GM12878 (cell line): ENCODE measurements around the gene C9. TPM values are rescaled to one million over a fixed set of nuclear protein-coding genes. Genes with fewer than 3 reads are reported as not detected.

ENCODE experiments used
- ATAC-seq: fragments of 200-7000 bp; cut with Tn5 transposase; 3 replicates; pipeline ENCODE4 v1.9.1; 2020; ENCODE audit warnings: mild to moderate bottlenecking, moderate library complexity
- BruUV-seq: library from RNA; stranded (reverse); fragments of 400-500 nt; replicated peaks from 2 replicates; lab custom pipeline; 2021; lab: Mats Ljungman, UMichigan
- CTCF ChIA-PET: fragments of 300-600 bp; sonication (Branson Sonifier 250); formaldehyde crosslinking; extraction: SDS; loops from one replicate; lab custom pipeline; 2021; ENCODE audit warnings: inconsistent platforms; lab: Yijun Ruan, JAX
- POLR2A ChIA-PET: fragments of 350-600 bp; formaldehyde crosslinking; extraction: SDS; loops from one replicate; lab custom pipeline; 2021; ENCODE audit warnings: inconsistent platforms; lab: Charles Lee
- RAD21 ChIA-PET: fragments of 300-600 bp; sonication (Branson Sonifier 250); formaldehyde crosslinking; loops from one replicate; lab custom pipeline; 2023; ENCODE audit warnings: antibody characterized with exemption; ENCODE audit not compliant: unreplicated experiment; lab: Charles Lee
- SMC1A ChIA-PET: fragments of 300-600 bp; sonication (Branson Sonifier 250); formaldehyde crosslinking; loops from one replicate; lab custom pipeline; 2023; ENCODE audit not compliant: unreplicated experiment, uncharacterized antibody; lab: Charles Lee
- DNase-seq: peaks from one replicate; pipeline ENCODE4 v3.0.0-alpha.2; 2011; ENCODE audit warnings: low read depth, low spot score
- FAIRE-seq: peaks from 3 replicates; lab custom pipeline; 2011; peaks lifted over from hg19 to GRCh38; lab: Jason Lieb, UNC
- H2AFZ ChIP-seq: 2 replicates; pipeline ENCODE4 v1.6.0; 2011; ENCODE audit warnings: low read depth, low read length, control low read depth; ENCODE audit not compliant: control insufficient read depth
- H3K27ac ChIP-seq: 2 replicates; pipeline ENCODE4 v1.5.1; 2011; ENCODE audit warnings: control low read depth; ENCODE audit not compliant: control insufficient read depth, insufficient read depth
- H3K27me3 ChIP-seq, 2 experiments: replicated peaks in 1 of 2; 2 replicates each; pipeline versions ENCODE4 v1.6.0 to v1.6.1; 2011; ENCODE audit warnings: low read length in 1 of 2; ENCODE audit not compliant: control insufficient read depth in 2 of 2, insufficient read depth in 2 of 2
- H3K36me3 ChIP-seq, 2 experiments: 2 replicates each; pipeline ENCODE4 v1.5.1; 2011; ENCODE audit warnings: low read length in 1 of 2; ENCODE audit not compliant: control insufficient read depth in 2 of 2, insufficient read depth in 2 of 2
- H3K4me1 ChIP-seq: 2 replicates; pipeline ENCODE4 v1.6.1; 2011; ENCODE audit warnings: mild to moderate bottlenecking, low read length, moderate library complexity, mixed read lengths; ENCODE audit not compliant: control insufficient read depth, insufficient read depth
- H3K4me2 ChIP-seq: 2 replicates; pipeline ENCODE4 v1.6.0; 2011; ENCODE audit warnings: control low read depth; ENCODE audit not compliant: control insufficient read depth, insufficient read depth
- H3K4me3 ChIP-seq: fragments of 200-600 bp; sonication (generic); 2 replicates; pipeline ENCODE4 v1.5.1; 2016
- H3K79me2 ChIP-seq: 2 replicates; pipeline ENCODE4 v1.6.0; 2011; ENCODE audit warnings: low read length; ENCODE audit not compliant: control insufficient read depth, insufficient read depth
- H3K9ac ChIP-seq: 2 replicates; pipeline ENCODE4 v1.8.0; 2011; ENCODE audit warnings: low read length, control low read depth, mixed read lengths; ENCODE audit not compliant: control insufficient read depth, insufficient read depth
- H3K9me3 ChIP-seq: replicated peaks from 3 replicates; pipeline ENCODE4 v1.5.1; 2011; ENCODE audit warnings: mild to moderate bottlenecking, low read length; ENCODE audit not compliant: control insufficient read depth, insufficient read depth
- H4K20me1 ChIP-seq: 2 replicates; pipeline ENCODE4 v1.6.0; 2011; ENCODE audit not compliant: control insufficient read depth, insufficient read depth
- in situ Hi-C: fragments of 300-500 bp; cut with MboI; formaldehyde crosslinking; loops from 9 replicates; pipeline ENCODE4 v1.14.3; 2018; ENCODE audit warnings: mixed read lengths
- intact Hi-C: fragments of 100-400 bp; cut with micrococcal nuclease; formaldehyde crosslinking; loops from one replicate; pipeline ENCODE4 v1.14.2; 2022; ENCODE audit not compliant: unreplicated experiment
- polyA plus RNA-seq, 11 experiments: library from polyadenylated mRNA; depleted of rRNA in 4 of 11; unstranded in 6 of 11; stranded (reverse) in 5 of 11; fragments of >200 nt; fragmentation: Nextera tagmentation in 4 of 11; fragmentation: Illumina TruSeq in 1 of 11; extraction: Ambion mirVana in 4 of 11; extraction: Trizol in 1 of 11; gene quantifications; 1 replicate in 1 of 11; 2 replicates in 10 of 11; pipeline versions ENCODE4 v1.2.1 to v1.2.3, GENCODE V29; 2011 to 2016; ENCODE audit warnings: inconsistent platforms in 2 of 11, missing spikeins in 2 of 11, low read depth in 1 of 11
- total RNA-seq, 4 experiments: library from RNA; depleted of rRNA in 3 of 4; stranded (reverse); fragments of >200 nt in 3 of 4; fragmentation: Illumina TruSeq in 1 of 4; extraction: Trizol in 1 of 4; gene quantifications; 2 replicates each; pipeline versions ENCODE4 v1.2.1 to v1.2.3, GENCODE V29; 2013 to 2021
- TF ChIP-seq, protein P1 (sequence below): fragments of 450-650 bp; conservative IDR thresholded peaks from 2 replicates; pipeline ENCODE4 v1.6.1; 2017; ENCODE audit warnings: mild to moderate bottlenecking, moderate library complexity
- TF ChIP-seq, protein P2 (sequence below): fragments of 450-650 bp; IDR thresholded peaks from 2 replicates; pipeline ENCODE4 v1.6.1; 2016; ENCODE audit warnings: mild to moderate bottlenecking, moderate library complexity, borderline replicate concordance

The C9 gene
- total and polyA plus RNA-seq, 10 of the 15 experiments (the other 5 are each of a cell fraction or from before 2014, with no cell fraction given) = 0.54 TPM; not detected in 9

DNA sequence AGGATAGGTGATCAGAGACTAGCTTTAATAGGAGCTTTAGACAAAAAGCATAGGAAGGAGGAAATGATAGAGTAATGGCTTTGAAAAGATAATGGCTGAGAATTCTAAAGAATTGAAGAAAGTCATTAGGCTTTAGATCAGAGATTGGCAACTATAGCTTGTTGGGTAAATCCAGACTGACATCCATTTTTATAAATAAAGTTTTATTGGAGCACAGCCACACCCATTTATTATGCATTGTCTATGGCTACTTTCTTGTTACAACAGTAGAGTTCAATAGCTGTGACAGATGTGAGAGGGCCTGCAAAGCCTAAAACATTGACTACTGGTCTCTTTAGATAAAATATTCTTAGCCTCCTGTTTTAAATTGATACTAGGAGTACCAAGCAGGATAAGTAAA is 104.2 kb downstream of the C9 start:
- FAIRE-seq (no peak), ATAC-seq (no peak), DNase-seq (no peak)
- H3K27ac ChIP-seq = no peak overlapping the region
- H3K27me3 ChIP-seq = no peaks in the 10 kb centered on the region
- H3K4me2 ChIP-seq = no peak overlapping the region
- H2AFZ ChIP-seq = no peak overlapping the region
- 0 out of 2 replicates have a peak, but pooled peaks cover 2% of the 10 kb centered on the region for H3K4me1 ChIP-seq
- intact Hi-C loops (no loop called here), in situ Hi-C loops (no loop called here)
- BruUV-seq = no TSS peak
- no peaks in the 10 kb centered on the region for H3K36me3 ChIP-seq
- H3K9ac ChIP-seq = no peak overlapping the region
- CTCF ChIA-PET = interaction anchor here (1.4 to 1.6 kb wide), 3 partner anchors 23 to 43 kb away, joined by 4 to 6 read pairs (median 6); no protein-coding TSS in a partner anchor
- H3K79me2 ChIP-seq = no peaks in the 10 kb centered on the region; the same call in 1 of the 2 replicates
- H3K4me3 ChIP-seq = no peak overlapping the region
- TF ChIP-seq, protein P1, sequence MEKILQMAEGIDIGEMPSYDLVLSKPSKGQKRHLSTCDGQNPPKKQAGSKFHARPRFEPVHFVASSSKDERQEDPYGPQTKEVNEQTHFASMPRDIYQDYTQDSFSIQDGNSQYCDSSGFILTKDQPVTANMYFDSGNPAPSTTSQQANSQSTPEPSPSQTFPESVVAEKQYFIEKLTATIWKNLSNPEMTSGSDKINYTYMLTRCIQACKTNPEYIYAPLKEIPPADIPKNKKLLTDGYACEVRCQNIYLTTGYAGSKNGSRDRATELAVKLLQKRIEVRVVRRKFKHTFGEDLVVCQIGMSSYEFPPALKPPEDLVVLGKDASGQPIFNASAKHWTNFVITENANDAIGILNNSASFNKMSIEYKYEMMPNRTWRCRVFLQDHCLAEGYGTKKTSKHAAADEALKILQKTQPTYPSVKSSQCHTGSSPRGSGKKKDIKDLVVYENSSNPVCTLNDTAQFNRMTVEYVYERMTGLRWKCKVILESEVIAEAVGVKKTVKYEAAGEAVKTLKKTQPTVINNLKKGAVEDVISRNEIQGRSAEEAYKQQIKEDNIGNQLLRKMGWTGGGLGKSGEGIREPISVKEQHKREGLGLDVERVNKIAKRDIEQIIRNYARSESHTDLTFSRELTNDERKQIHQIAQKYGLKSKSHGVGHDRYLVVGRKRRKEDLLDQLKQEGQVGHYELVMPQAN = no peak
- TF ChIP-seq, protein P2, sequence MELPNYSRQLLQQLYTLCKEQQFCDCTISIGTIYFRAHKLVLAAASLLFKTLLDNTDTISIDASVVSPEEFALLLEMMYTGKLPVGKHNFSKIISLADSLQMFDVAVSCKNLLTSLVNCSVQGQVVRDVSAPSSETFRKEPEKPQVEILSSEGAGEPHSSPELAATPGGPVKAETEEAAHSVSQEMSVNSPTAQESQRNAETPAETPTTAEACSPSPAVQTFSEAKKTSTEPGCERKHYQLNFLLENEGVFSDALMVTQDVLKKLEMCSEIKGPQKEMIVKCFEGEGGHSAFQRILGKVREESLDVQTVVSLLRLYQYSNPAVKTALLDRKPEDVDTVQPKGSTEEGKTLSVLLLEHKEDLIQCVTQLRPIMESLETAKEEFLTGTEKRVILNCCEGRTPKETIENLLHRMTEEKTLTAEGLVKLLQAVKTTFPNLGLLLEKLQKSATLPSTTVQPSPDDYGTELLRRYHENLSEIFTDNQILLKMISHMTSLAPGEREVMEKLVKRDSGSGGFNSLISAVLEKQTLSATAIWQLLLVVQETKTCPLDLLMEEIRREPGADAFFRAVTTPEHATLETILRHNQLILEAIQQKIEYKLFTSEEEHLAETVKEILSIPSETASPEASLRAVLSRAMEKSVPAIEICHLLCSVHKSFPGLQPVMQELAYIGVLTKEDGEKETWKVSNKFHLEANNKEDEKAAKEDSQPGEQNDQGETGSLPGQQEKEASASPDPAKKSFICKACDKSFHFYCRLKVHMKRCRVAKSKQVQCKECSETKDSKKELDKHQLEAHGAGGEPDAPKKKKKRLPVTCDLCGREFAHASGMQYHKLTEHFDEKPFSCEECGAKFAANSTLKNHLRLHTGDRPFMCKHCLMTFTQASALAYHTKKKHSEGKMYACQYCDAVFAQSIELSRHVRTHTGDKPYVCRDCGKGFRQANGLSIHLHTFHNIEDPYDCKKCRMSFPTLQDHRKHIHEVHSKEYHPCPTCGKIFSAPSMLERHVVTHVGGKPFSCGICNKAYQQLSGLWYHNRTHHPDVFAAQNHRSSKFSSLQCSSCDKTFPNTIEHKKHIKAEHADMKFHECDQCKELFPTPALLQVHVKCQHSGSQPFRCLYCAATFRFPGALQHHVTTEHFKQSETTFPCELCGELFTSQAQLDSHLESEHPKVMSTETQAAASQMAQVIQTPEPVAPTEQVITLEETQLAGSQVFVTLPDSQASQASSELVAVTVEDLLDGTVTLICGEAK = peak; percentile 63
- RAD21 ChIA-PET = interaction anchor here (0.9 to 1.9 kb wide), 4 partner anchors 10 to 44 kb away, joined by 3 to 6 read pairs (median 4); partner anchors contain the start of gene FYB1
- H3K9me3 ChIP-seq = no peaks in the 10 kb centered on the region; the same call in 2 of the 3 replicates
- SMC1A ChIA-PET = interaction anchor here (0.8 to 6.4 kb wide), 9 partner anchors 10 to 108 kb away, joined by 3 to 31 read pairs (median 4); no protein-coding TSS in a partner anchor
- POLR2A ChIA-PET = no interaction called here
- no peaks in the 10 kb centered on the region for H4K20me1 ChIP-seq
